Activated CD4-positive, CD25-positive, alpha-beta regulatory T cell (primary cell): ENCODE results near the gene BFSP1.
A peak's percentile ranks its signal among the peaks of the same experiment; 100 is the strongest.

Experiments used
- DNase-seq, 4 experiments: peaks; one replicate each; lab custom pipeline; 2025; lab: John Stamatoyannopoulos, UW

BFSP1 gene

DNA sequence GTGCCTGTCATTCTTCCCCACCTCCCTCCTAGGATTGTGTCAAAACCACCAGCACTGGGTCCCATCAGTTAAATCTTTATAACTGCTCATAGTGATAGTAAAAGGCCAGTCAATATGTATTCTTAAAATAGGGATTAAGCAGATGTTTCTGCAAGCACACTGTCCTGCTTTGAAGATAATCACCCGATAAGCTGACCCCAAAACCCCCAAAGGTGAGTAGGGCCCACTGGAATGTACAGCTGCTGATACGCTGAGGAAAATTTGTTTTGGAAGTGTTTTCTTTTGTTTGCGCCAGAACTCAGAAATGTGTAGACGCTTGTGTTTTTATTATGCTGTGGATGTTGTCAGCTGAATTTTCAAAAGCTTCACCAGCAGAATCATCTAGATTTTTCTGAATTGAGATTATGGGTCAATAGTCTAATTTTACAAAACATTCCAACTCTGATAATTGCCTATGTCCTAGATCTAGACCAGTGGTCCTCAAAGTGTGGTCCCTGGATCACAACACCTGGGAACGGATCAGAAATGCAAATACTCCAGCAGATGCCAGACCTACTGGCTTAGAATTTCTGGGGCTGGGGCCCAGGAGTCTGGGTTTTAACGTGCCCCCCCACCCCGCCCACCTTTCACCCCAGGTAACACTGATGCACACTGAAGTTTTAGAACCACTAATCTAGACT, 11.4 kb downstream of the BFSP1 start:
- DNase-seq: no peak

DNA sequence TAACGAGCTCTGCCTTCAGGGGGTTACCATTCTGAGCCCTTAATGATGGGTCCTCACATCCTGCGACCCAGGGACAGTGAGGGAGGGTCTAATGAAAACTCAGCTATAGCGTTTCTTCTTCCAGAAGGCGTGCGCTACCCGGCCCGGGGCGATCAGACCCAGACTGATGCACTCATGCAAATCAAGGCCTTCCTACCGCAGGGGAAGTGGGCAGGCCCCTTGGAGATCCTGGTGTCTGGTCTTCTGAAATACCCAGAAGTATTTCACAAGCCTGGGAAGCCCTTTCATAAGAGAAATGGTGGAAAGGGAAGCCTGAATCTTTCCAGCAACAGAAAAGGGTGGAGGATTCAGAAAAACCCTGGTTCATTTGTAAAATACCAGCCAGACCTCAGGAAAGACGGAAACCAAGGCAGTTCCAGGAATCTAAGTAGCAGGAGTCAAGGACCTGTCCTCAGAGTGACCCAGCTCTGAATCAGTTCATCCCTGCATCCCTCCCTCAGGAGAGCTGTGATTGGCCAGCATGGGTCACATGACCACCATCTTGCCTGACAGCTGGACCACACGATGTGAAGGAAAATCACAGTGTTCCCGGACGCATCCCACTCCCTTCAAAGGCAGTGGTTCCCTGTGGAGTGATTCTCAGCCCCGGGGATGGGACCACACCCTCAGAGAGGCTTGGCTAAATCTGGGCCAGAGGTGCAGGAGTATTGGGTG, 12.7 kb downstream of the BFSP1 start:
- DNase-seq: no peak

DNA sequence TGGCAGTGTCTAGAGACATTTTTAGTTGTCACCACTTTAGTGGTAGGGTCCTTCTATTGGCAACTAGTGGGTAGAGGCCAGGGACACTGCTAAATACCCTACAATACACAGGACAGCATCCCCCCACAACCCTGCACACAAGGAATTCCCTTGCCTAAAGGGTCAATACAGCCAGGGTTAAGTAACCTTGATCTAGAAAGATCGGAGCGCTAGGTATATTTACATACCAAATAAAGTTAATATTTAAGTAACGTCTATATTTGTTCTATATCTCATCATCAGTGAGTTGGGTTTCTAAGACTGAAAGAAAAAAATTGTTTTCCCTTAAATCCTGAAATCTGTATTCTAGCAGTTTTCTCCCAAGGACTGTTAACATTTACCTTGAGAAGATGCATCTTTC, 16.1 kb downstream of the BFSP1 start:
- DNase-seq: no peak

GRCh38 chr20:17513939-17514338, 17.2 kb downstream of the BFSP1 start:
- DNase-seq: no peak

DNA sequence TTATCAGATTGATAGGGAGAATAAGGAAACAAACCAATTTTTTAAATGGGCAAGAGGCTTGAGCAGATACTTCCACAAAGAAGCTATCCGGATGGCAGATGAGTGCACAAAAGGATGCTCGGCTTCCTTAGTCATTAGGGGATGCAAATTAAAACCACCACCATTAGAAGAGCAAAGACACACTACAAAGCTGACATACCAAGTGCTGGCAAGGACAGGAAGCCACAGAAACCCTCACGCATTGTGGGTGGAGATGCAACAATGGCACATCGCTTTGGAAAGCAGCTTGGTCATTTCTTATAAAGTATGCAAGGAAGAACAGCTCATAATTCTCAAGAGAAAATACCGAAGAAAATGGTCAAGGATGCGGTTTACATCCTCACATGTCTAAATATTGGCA, 19.8 kb downstream of the BFSP1 start:
- DNase-seq: no peak

DNA sequence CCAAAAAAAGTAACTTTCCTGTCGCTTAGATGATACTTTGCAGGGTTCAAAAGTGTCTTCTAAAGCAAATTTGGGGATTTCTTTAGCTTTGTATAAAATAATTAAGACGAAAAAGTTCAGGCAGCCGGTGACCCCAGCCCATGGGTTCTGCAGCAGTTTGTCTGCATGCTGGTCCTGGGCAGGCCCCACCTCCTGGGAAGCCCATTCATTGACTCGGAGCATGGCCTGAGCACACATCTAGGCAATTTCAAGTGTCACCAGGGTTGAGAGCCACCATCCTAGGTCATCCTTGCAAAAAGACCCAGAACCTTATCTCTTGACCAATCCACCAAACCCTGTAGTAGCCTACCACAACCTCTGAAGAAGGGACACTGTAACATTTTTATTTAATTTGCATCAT, 20.6 kb downstream of the BFSP1 start:
- no peak for DNase-seq

GRCh38 chr20:17508756-17509155, 22.4 kb downstream of the BFSP1 start:
- no peak for DNase-seq

GRCh38 chr20:17507531-17507930, 23.6 kb downstream of the BFSP1 start:
- no peak for DNase-seq

DNA sequence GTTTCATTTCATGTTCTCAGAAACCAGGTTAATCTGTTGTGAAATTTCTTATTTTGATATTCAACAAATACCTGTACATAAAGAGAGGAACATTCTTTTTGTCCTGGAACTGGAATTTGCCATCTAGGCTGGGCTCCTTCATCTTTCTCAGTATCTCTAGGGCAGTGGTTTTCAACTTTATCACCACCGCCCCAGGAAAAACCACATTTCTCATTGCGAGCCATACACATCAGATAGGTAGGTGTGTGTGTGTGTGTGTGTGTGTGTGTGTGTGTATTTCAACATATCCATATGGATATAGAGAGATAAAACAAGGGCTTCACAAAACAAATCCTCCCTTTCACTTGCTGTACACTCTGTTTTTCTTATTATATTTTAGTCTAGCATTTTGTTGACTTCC, 24.1 kb downstream of the BFSP1 start:
- DNase-seq: no peak

- peak in 1 of 4 experiments; percentile 20 for DNase-seq
Measured at GRCh38 chr20:17505636-17506517, 25.3 kb downstream of the BFSP1 start.

- peak in 2 of 4 experiments; percentile 7 for DNase-seq
Measured at GRCh38 chr20:17504898-17505635, 26.1 kb downstream of the BFSP1 start.

DNA sequence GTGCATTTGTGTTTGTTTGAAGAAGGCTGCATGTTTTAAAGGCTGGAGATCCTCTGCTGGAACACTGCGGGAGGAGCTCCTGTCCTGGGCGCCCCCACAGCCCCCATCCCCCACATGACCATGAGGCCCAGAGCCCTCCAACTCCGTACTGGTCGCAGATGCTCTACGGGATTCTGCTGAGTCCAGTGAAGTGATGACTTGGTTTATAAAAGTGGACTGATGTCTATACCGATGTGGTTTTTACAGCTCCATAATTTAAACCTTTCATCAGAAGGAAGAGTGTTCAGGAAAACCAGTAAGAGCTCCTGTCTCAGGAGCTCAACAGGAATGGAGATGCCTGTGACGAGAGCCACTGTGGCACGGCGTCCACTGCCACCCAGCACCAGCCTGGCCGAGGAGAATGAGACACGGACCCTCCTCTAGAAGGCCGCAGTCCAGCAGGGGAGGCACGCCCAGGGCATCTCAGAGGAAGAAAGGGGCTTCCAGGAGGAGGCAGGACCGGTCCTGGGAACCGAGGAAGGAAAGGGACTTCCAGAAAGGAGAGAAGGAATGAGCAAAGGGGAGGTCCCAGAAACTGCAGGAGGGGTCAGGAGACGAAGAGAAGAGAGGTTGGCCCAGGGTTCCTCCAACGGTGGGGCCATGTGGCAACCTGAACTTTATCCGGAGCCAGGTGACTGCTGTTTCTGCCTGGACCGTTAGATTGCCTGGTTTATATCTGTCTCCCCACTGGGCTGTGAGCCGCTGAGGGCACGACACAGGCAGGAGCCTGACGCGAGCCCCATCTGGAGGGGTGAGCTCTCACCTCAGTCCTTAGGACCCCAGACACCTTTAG, 26.9 kb downstream of the BFSP1 start:
- DNase-seq: no peak

DNA sequence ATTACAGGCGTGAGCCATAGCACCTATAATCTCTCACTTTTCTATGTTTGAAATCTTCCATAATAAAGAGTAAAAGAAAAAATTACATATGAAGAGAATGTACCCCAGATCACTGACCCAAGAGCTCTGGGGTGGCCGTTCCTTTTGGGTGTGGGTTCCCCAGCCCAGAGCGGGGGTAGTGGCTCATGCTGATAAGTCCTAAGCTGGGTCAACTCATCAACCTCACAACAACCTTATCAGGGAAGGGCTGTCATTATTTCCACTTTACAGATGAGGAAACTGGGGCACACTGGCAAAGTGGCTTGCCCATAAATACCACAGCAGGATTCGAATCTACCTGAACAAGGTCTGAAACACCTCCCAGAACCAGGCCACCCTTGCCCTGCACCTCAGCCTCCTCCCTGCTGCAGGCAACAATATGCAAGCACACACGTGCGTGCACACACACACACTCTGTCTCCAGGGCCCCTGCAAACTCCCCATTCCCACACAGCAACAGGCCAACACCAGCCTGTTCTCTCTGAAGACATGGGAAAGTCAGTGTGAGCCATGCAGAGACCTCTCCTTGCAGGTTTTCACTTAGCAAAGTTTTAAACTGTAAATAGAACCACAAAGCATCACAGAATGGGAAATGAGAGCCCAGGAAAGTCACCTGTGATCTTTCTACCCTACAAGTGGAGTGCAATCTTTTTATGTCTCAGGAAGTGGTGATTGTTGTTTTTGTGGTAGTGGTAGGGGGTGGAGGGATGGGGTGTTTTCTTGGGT, 27.7 kb downstream of the BFSP1 start:
- DNase-seq: no peak

GRCh38 chr20:17502105-17502504, 29.1 kb downstream of the BFSP1 start:
- no peak for DNase-seq

DNA sequence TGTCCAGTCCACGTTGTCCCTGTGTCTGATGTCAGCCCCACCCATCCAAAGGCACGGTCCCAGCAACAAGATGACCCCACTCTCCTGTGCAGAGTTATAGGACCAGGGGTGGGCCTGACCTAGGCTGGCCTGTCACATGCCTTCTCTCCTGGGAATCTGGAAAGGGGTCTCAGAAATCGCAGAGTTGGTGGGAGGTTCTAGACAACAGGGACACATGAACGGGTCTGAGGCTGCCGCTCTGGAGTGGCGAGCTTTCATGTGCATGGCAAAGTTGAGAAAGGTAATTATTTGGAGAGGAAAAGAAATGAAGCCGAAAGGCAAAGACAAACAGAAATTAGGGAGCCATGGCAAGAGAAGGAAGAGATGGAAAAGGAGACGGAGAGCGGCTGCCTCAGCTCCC, 29.5 kb downstream of the BFSP1 start:
- no peak for DNase-seq

DNA sequence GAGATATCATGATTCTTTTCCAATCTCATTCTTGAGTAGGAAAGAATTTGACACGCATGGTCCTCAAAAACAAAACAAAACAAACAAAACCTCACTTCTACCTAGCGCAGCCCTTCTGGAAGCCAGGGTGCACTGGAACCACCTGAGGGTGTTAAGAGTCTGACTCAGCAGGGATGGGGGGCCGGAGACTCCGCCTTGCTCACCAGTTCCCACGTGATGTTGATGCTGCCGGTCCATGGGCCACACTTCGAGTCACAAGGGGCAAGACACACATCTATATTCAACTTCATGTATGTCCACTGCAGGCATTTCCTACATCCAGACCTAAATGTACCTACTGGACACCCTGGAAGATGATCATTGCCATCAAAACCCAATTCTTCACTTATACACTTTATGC, 30.4 kb downstream of the BFSP1 start:
- no peak for DNase-seq

GRCh38 chr20:17500271-17500670, 30.9 kb downstream of the BFSP1 start:
- no peak for DNase-seq

GRCh38 chr20:17499041-17499440, 32.1 kb downstream of the BFSP1 start:
- no peak for DNase-seq

- DNase-seq: no peak
Measured at GRCh38 chr20:17498641-17499040, 32.5 kb downstream of the BFSP1 start.

- no peak for DNase-seq
Measured at GRCh38 chr20:17497821-17498580, 33.2 kb downstream of the BFSP1 start.
